AML-193 (cell line): ENCODE measurements around the gene WFIKKN1.

Experiments
- DNase-seq, 2 experiments: peaks; one replicate each; lab custom pipeline; 2025; lab: John Stamatoyannopoulos, UW

WFIKKN1 gene

GRCh38 chr16:674214-674881, 43.6 kb downstream of the WFIKKN1 start:
- no peak for DNase-seq

- DNase-seq: no peak
These were observed 44.4 kb downstream of the WFIKKN1 start, which contains the start of gene RHBDL1 for GRCh38 chr16:674968-675883. RHBDL1 (plus strand) TSS chr16:675671; CDS start chr16:675791, 120 bp downstream.

- no peak for DNase-seq
These were observed 45.2 kb downstream of the WFIKKN1 start for GRCh38 chr16:675884-676564.

- DNase-seq: no peak
These were observed 45.7 kb downstream of the WFIKKN1 start for GRCh38 chr16:676565-676902.

- DNase-seq: no peak
These were observed 46.1 kb downstream of the WFIKKN1 start for GRCh38 chr16:676913-677312.

- no peak for DNase-seq
These were observed 46.8 kb downstream of the WFIKKN1 start for GRCh38 chr16:677316-678190.

GRCh38 chr16:678209-678857, 47.5 kb downstream of the WFIKKN1 start:
- DNase-seq: no peak

GRCh38 chr16:678858-679813, 48.4 kb downstream of the WFIKKN1 start:
- peak; percentile 32 to 48 for DNase-seq

GRCh38 chr16:679814-680624, 49.2 kb downstream of the WFIKKN1 start, which contains the start of gene STUB1:
STUB1 (plus strand) TSS chr16:680410; CDS start chr16:680526, 116 bp downstream.
- peak; percentile 65 to 69 for DNase-seq

GRCh38 chr16:680625-680945, 49.8 kb downstream of the WFIKKN1 start:
- no peak for DNase-seq

GRCh38 chr16:680967-681745, 50.4 kb downstream of the WFIKKN1 start:
- DNase-seq: peak; percentile 16 to 19

GRCh38 chr16:681746-682427, 51.1 kb downstream of the WFIKKN1 start:
- DNase-seq: no peak

GRCh38 chr16:682493-683395, 52.0 kb downstream of the WFIKKN1 start:
- no peak for DNase-seq

GRCh38 chr16:683396-684070, 52.7 kb downstream of the WFIKKN1 start:
- no peak for DNase-seq
